Muscle layer of colon (tissue), 2 donors: ENCODE data around the gene ABLIM2.

Experiments
- H3K27ac ChIP-seq: one replicate; pipeline ENCODE4 v1.7.0; 2013; ENCODE audit warnings: low read depth, mild to moderate bottlenecking, low read length, moderate library complexity
- H3K27me3 ChIP-seq, 2 donors: one replicate each; pipeline ENCODE4 v1.7.0; 2013; ENCODE audit warnings: low read length in 2 of 2, mild to moderate bottlenecking in 2 of 2; ENCODE audit not compliant: insufficient read depth in 2 of 2, control insufficient read depth in 1 of 2
- H3K36me3 ChIP-seq: one replicate; pipeline ENCODE4 v1.7.0; 2013; ENCODE audit warnings: mild to moderate bottlenecking, low read length; ENCODE audit not compliant: insufficient read depth
- H3K4me1 ChIP-seq: one replicate; pipeline ENCODE4 v1.7.0; 2013; ENCODE audit warnings: mild to moderate bottlenecking, low read length; ENCODE audit not compliant: insufficient read depth
- H3K4me3 ChIP-seq, 2 donors: one replicate each; pipeline ENCODE4 v1.7.0; 2013; ENCODE audit warnings: low read length in 2 of 2, low read depth in 1 of 2, mild to moderate bottlenecking in 1 of 2, moderate library complexity in 1 of 2
- H3K9ac ChIP-seq: one replicate; pipeline ENCODE4 v1.7.0; 2013; ENCODE audit warnings: low read length
- H3K9me3 ChIP-seq: one replicate; pipeline ENCODE4 v1.7.0; 2013; ENCODE audit warnings: mild to moderate bottlenecking, low read length
- donor health status: abdominal sarcoma.
- donor health status: Adenocarcinoma of cecum.

ABLIM2 gene

GRCh38 chr4:8077181-8078108 is 81.2 kb downstream of the ABLIM2 start:
- H3K27me3 ChIP-seq = peaks cover 0 to 4% of the 10 kb centered on the region in 2 donors
- no peak overlapping the region for H3K9ac ChIP-seq

GRCh38 chr4:8076023-8076422 is 82.6 kb downstream of the ABLIM2 start:
- H3K27me3 ChIP-seq = peaks cover 0 to 17% of the 10 kb centered on the region in 2 donors
- no peak overlapping the region for H3K9ac ChIP-seq
- no peaks in the 10 kb centered on the region for H3K36me3 ChIP-seq
- H3K9me3 ChIP-seq = no peaks in the 10 kb centered on the region
- H3K4me3 ChIP-seq = no peak overlapping the region
- no peaks in the 10 kb centered on the region for H3K4me1 ChIP-seq
- H3K27ac ChIP-seq = no peak overlapping the region

More at GRCh38 chr4:8077181-8078108, 81.2 kb downstream of the ABLIM2 start:
- no peaks in the 10 kb centered on the region for H3K36me3 ChIP-seq
- H3K27ac ChIP-seq = no peak overlapping the region
- no peaks in the 10 kb centered on the region for H3K9me3 ChIP-seq
- no peaks in the 10 kb centered on the region for H3K4me1 ChIP-seq
- H3K4me3 ChIP-seq = no peak overlapping the region

GRCh38 chr4:8073206-8073863 is 85.3 kb downstream of the ABLIM2 start:
- no peak overlapping the region for H3K9ac ChIP-seq
- no peaks in the 10 kb centered on the region for H3K36me3 ChIP-seq
- no peak overlapping the region for H3K27ac ChIP-seq
- H3K9me3 ChIP-seq = no peaks in the 10 kb centered on the region
- H3K27me3 ChIP-seq = peaks cover 0 to 22% of the 10 kb centered on the region in 2 donors
- H3K4me3 ChIP-seq = no peak overlapping the region
- H3K4me1 ChIP-seq = no peaks in the 10 kb centered on the region

GRCh38 chr4:8072235-8072968 is 86.2 kb downstream of the ABLIM2 start:
- no peak overlapping the region for H3K4me3 ChIP-seq
- peaks cover 0 to 22% of the 10 kb centered on the region in 2 donors for H3K27me3 ChIP-seq
- no peak overlapping the region for H3K27ac ChIP-seq
- H3K9ac ChIP-seq = no peak overlapping the region
- no peaks in the 10 kb centered on the region for H3K9me3 ChIP-seq
- no peaks in the 10 kb centered on the region for H3K36me3 ChIP-seq
- H3K4me1 ChIP-seq = no peaks in the 10 kb centered on the region

GRCh38 chr4:8071766-8072165 is 86.8 kb downstream of the ABLIM2 start:
- no peaks in the 10 kb centered on the region for H3K36me3 ChIP-seq
- peaks cover 0 to 22% of the 10 kb centered on the region in 2 donors for H3K27me3 ChIP-seq
- no peak overlapping the region for H3K27ac ChIP-seq
- H3K9me3 ChIP-seq = no peaks in the 10 kb centered on the region
- no peak overlapping the region for H3K4me3 ChIP-seq
- no peak overlapping the region for H3K9ac ChIP-seq
- no peaks in the 10 kb centered on the region for H3K4me1 ChIP-seq

- no peak overlapping the region for H3K9ac ChIP-seq
- H3K27ac ChIP-seq = no peak overlapping the region
- H3K27me3 ChIP-seq = peaks cover 0 to 22% of the 10 kb centered on the region in 2 donors
- H3K9me3 ChIP-seq = no peaks in the 10 kb centered on the region
- H3K36me3 ChIP-seq = no peaks in the 10 kb centered on the region
- H3K4me3 ChIP-seq = no peak overlapping the region
- H3K4me1 ChIP-seq = no peaks in the 10 kb centered on the region
These were observed 87.6 kb downstream of the ABLIM2 start for GRCh38 chr4:8070736-8071718.

GRCh38 chr4:8069102-8069752 is 89.4 kb downstream of the ABLIM2 start:
- H3K27ac ChIP-seq = no peak overlapping the region
- no peaks in the 10 kb centered on the region for H3K4me1 ChIP-seq
- H3K36me3 ChIP-seq = no peaks in the 10 kb centered on the region
- no peak overlapping the region for H3K4me3 ChIP-seq
- peaks cover under 1% of the 10 kb centered on the region for H3K9me3 ChIP-seq
- peaks cover 0 to 22% of the 10 kb centered on the region in 2 donors for H3K27me3 ChIP-seq
- H3K9ac ChIP-seq = no peak overlapping the region

GRCh38 chr4:8067945-8068896 is 90.4 kb downstream of the ABLIM2 start:
- no peak overlapping the region for H3K27ac ChIP-seq
- H3K36me3 ChIP-seq = no peaks in the 10 kb centered on the region
- peaks cover 0 to 22% of the 10 kb centered on the region in 2 donors for H3K27me3 ChIP-seq
- H3K9ac ChIP-seq = no peak overlapping the region
- H3K4me1 ChIP-seq = no peaks in the 10 kb centered on the region
- no peak overlapping the region for H3K4me3 ChIP-seq
- peaks cover 10% of the 10 kb centered on the region for H3K9me3 ChIP-seq

- Histone ChIP-seq H3K9me3 (peaks cover 10% of the 10 kb centered on the region), H3K36me3 (no peaks in the 10 kb centered on the region), H3K27ac (no peak overlapping the region), H3K9ac (no peak overlapping the region), H3K4me3 (no peak overlapping the region), H3K4me1 (no peaks in the 10 kb centered on the region), H3K27me3 (peaks cover 0 to 18% of the 10 kb centered on the region in 2 donors)
These were observed 91.2 kb downstream of the ABLIM2 start for GRCh38 chr4:8067274-8067936.
